Large intestine (tissue), 3 donors: ENCODE measurements around the gene METTL2B. TPM values are rescaled to one million over a fixed set of nuclear protein-coding genes. Genes with fewer than 3 reads are reported as not detected.

Source experiments
- DNase-seq, 2 donors: peaks; one replicate each; pipeline versions ENCODE4 v3.0.0 to v3.0.0-alpha.2; 2013
- H3K27ac ChIP-seq: one replicate; pipeline ENCODE4 v1.5.1; 2013; ENCODE audit warnings: low read length
- H3K27me3 ChIP-seq: 2 replicates; pipeline ENCODE4 v1.6.1; 2013; ENCODE audit warnings: low read length; ENCODE audit not compliant: control insufficient read depth, insufficient read depth
- H3K36me3 ChIP-seq: 2 replicates; pipeline ENCODE4 v1.6.1; 2013; ENCODE audit warnings: low read length; ENCODE audit not compliant: control insufficient read depth, insufficient read depth
- H3K4me1 ChIP-seq: one replicate; pipeline ENCODE4 v1.6.1; 2013; ENCODE audit warnings: low read length; ENCODE audit not compliant: control insufficient read depth, insufficient read depth
- H3K4me3 ChIP-seq: one replicate; pipeline ENCODE4 v1.5.1; 2013; ENCODE audit warnings: low read length
- H3K9me3 ChIP-seq: one replicate; pipeline ENCODE4 v1.6.1; 2013; ENCODE audit warnings: mild to moderate bottlenecking, low read depth, low read length, moderate library complexity; ENCODE audit not compliant: control insufficient read depth
- WGBS: methylation state at CpG from one replicate; pipeline ENCODE4 v1.1.5; 2013; ENCODE audit warnings: low lambda C conversion rate; ENCODE audit not compliant: insufficient coverage; 5-methylcytosine and 5-hydroxymethylcytosine counted together
- polyA plus RNA-seq: library from polyadenylated mRNA; unstranded; fragments of 120-200 nt; gene quantifications from one replicate; pipeline ENCODE4 v1.2.1, GENCODE V29; 2013

Gene METTL2B
- polyA plus RNA-seq, 1 donor, result 22.5 TPM

- WGBS, result 31% methylated on average over 2 of the region's 3 CpGs
- H3K4me1 ChIP-seq, result peaks cover 34% of the 10 kb centered on the region
- H3K27me3 ChIP-seq, result no peaks in the 10 kb centered on the region
- no peak overlapping the region for H3K4me3 ChIP-seq
- no peaks in the 10 kb centered on the region for H3K36me3 ChIP-seq
- DNase-seq, result peak; percentile 50 to 86
- H3K27ac ChIP-seq, result peak overlapping the region; percentile 84
- H3K9me3 ChIP-seq, result no peaks in the 10 kb centered on the region
Observed at GRCh38 chr7:128442356-128442755, 34.2 kb upstream of the METTL2B start.

GRCh38 chr7:128443831-128444600 lies 32.5 kb upstream of the METTL2B start:
- WGBS, result no CpG with 5 or more reads among the region's 7 CpGs
- Histone ChIP-seq H3K9me3 (no peaks in the 10 kb centered on the region), H3K36me3 (no peaks in the 10 kb centered on the region), H3K27me3 (no peaks in the 10 kb centered on the region), H3K4me3 (no peak overlapping the region), H3K27ac (peak overlapping the region; percentile 84), H3K4me1 (peaks cover 34% of the 10 kb centered on the region)
- DNase-seq, result peak; percentile 89 to 97

- Histone ChIP-seq H3K27me3 (no peaks in the 10 kb centered on the region), H3K27ac (no peak overlapping the region), H3K4me1 (peaks cover 33% of the 10 kb centered on the region), H3K4me3 (no peak overlapping the region), H3K36me3 (no peaks in the 10 kb centered on the region), H3K9me3 (no peaks in the 10 kb centered on the region)
- no CpG with 5 or more reads among the region's 5 CpGs for WGBS
- no peak for DNase-seq
Observed at GRCh38 chr7:128446306-128446705, 30.2 kb upstream of the METTL2B start.

GRCh38 chr7:128447941-128448564 lies 28.5 kb upstream of the METTL2B start:
- H3K4me1 ChIP-seq, result peaks cover 21% of the 10 kb centered on the region
- no peaks in the 10 kb centered on the region for H3K9me3 ChIP-seq
- no peak overlapping the region for H3K4me3 ChIP-seq
- H3K27ac ChIP-seq, result no peak overlapping the region
- DNase-seq, result no peak
- no peaks in the 10 kb centered on the region for H3K27me3 ChIP-seq
- 90% methylated on average over 1 of the region's 4 CpGs for WGBS
- no peaks in the 10 kb centered on the region for H3K36me3 ChIP-seq

GRCh38 chr7:128448751-128449302 lies 27.7 kb upstream of the METTL2B start:
- H3K4me3 ChIP-seq, result no peak overlapping the region
- peaks cover 17% of the 10 kb centered on the region for H3K4me1 ChIP-seq
- H3K9me3 ChIP-seq, result no peaks in the 10 kb centered on the region
- no peaks in the 10 kb centered on the region for H3K27me3 ChIP-seq
- DNase-seq, result no peak
- no peak overlapping the region for H3K27ac ChIP-seq
- 97% methylated on average over 5 of the region's 6 CpGs for WGBS
- no peaks in the 10 kb centered on the region for H3K36me3 ChIP-seq

- H3K27ac ChIP-seq, result no peak overlapping the region
- peaks cover 23% of the 10 kb centered on the region for H3K4me1 ChIP-seq
- no peak overlapping the region for H3K4me3 ChIP-seq
- no CpG with 5 or more reads among the region's 4 CpGs for WGBS
- no peaks in the 10 kb centered on the region for H3K9me3 ChIP-seq
- no peaks in the 10 kb centered on the region for H3K36me3 ChIP-seq
- DNase-seq, result no peak
- H3K27me3 ChIP-seq, result no peaks in the 10 kb centered on the region
Observed at GRCh38 chr7:128450409-128450808, 26.1 kb upstream of the METTL2B start.

- no peak for DNase-seq
- Histone ChIP-seq H3K36me3 (no peaks in the 10 kb centered on the region), H3K4me1 (peaks cover 23% of the 10 kb centered on the region), H3K9me3 (no peaks in the 10 kb centered on the region), H3K27me3 (no peaks in the 10 kb centered on the region), H3K27ac (no peak overlapping the region), H3K4me3 (no peak overlapping the region)
- WGBS, result 81% methylated on average over 5 of the region's 5 CpGs
Observed at GRCh38 chr7:128450913-128451312, 25.6 kb upstream of the METTL2B start.

GRCh38 chr7:128452552-128452951 lies 24.0 kb upstream of the METTL2B start:
- Histone ChIP-seq H3K9me3 (no peaks in the 10 kb centered on the region), H3K4me3 (no peak overlapping the region), H3K36me3 (peaks cover 6% of the 10 kb centered on the region), H3K27me3 (no peaks in the 10 kb centered on the region), H3K4me1 (peaks cover 31% of the 10 kb centered on the region), H3K27ac (no peak overlapping the region)
- WGBS, result 100% methylated on average over 1 of the region's 1 CpG
- DNase-seq, result no peak

GRCh38 chr7:128453836-128454804 lies 22.4 kb upstream of the METTL2B start:
- WGBS, result no CpG with 5 or more reads among the region's 23 CpGs
- Histone ChIP-seq H3K9me3 (no peaks in the 10 kb centered on the region), H3K27ac (peak overlapping the region; percentile 87), H3K27me3 (no peaks in the 10 kb centered on the region), H3K4me1 (peaks cover 34% of the 10 kb centered on the region), H3K4me3 (peak overlapping the region; percentile 9), H3K36me3 (peaks cover 6% of the 10 kb centered on the region)
- peak; percentile 87 to 91 for DNase-seq
